Gastrocnemius medialis (tissue), 4 donors: ENCODE data around the gene ST6GALNAC6. TPM values are rescaled to one million over a fixed set of nuclear protein-coding genes. Genes with fewer than 3 reads are reported as not detected.

Experiments used
- ATAC-seq, 2 donors: fragments of 150-250 bp; one replicate each; pipeline ENCODE4 v1.9.1; 2016
- DNase-seq, 2 donors: peaks; one replicate each; pipeline ENCODE4 v3.0.0-alpha.2; 2019
- H3K27ac ChIP-seq, 4 donors: fragments of 200-600 bp; sonication (generic); 1 replicate in 1 of 4; 2 replicates in 3 of 4; pipeline ENCODE4 v1.5.1; 2016 to 2018; ENCODE audit warnings: mild to moderate bottlenecking in 2 of 4, moderate library complexity in 1 of 4
- H3K27me3 ChIP-seq, 3 donors: fragments of 200-600 bp; sonication (generic) in 2 of 3; 1 replicate in 1 of 3; 2 replicates in 2 of 3; pipeline versions ENCODE4 v1.5.1 to v1.6.0; 2016 to 2019; ENCODE audit warnings: mild to moderate bottlenecking in 1 of 3, moderate library complexity in 1 of 3
- H3K36me3 ChIP-seq, 2 donors: fragments of 200-600 bp; sonication (generic) in 1 of 2; one replicate each; pipeline ENCODE4 v1.5.1; 2017 to 2018
- H3K4me1 ChIP-seq, 2 donors: fragments of 200-600 bp; sonication (generic) in 1 of 2; one replicate each; pipeline ENCODE4 v1.5.1; 2016 to 2017; ENCODE audit warnings: mild to moderate bottlenecking in 2 of 2
- H3K4me3 ChIP-seq, 4 donors: fragments of 200-600 bp; sonication (generic) in 3 of 4; 1 replicate in 1 of 4; 2 replicates in 3 of 4; pipeline ENCODE4 v1.5.1; 2016 to 2019; ENCODE audit warnings: mild to moderate bottlenecking in 2 of 4
- H3K9me3 ChIP-seq, 3 donors: fragments of 200-600 bp; sonication (generic) in 2 of 3; 1 replicate in 1 of 3; 2 replicates in 2 of 3; pipeline ENCODE4 v1.5.1; 2016 to 2019
- POLR2A ChIP-seq, 2 donors: fragments of 450-650 bp; IDR thresholded peaks; one replicate each; pipeline ENCODE4 v1.6.1; 2017; ENCODE audit warnings: antibody characterized with exemption in 2 of 2, mild to moderate bottlenecking in 2 of 2, moderate library complexity in 2 of 2
- in situ Hi-C, 4 donors: fragments of 200-750 bp; cut with MboI; loops; one replicate each; pipeline versions ENCODE4 v1.15.0 to v1.8.0; 2017; ENCODE audit warnings: low sequenced_read_pairs in 4 of 4
- intact Hi-C: fragments of 100-400 bp; cut with DNase I; formaldehyde crosslinking; loops from one replicate; pipeline ENCODE4 v1.15.1; 2023; ENCODE audit warnings: low total_unique reads
- total RNA-seq, 4 donors: library from RNA; depleted of rRNA; stranded (reverse); fragments of >200 nt; gene quantifications; one replicate each; pipeline versions ENCODE4 v1.1.0 to v1.2.3, GENCODE V29; 2016
- TF ChIP-seq, protein P1 (sequence below), 5 experiments: fragments of 450-650 bp in 3 of 5; fragments of 200-600 bp in 2 of 5; sonication (generic) in 2 of 5; IDR thresholded peaks in 4 of 5; conservative IDR thresholded peaks in 1 of 5; 1 replicate in 4 of 5; 2 replicates in 1 of 5; pipeline ENCODE4 v1.5.1; 2016 to 2019; ENCODE audit warnings: antibody characterized with exemption in 5 of 5, mild to moderate bottlenecking in 3 of 5, moderate library complexity in 3 of 5

The ST6GALNAC6 gene
- total RNA-seq, 4 donors from 2014 or later, result 46.7 to 69.3 (median 56.9) TPM

DNA sequence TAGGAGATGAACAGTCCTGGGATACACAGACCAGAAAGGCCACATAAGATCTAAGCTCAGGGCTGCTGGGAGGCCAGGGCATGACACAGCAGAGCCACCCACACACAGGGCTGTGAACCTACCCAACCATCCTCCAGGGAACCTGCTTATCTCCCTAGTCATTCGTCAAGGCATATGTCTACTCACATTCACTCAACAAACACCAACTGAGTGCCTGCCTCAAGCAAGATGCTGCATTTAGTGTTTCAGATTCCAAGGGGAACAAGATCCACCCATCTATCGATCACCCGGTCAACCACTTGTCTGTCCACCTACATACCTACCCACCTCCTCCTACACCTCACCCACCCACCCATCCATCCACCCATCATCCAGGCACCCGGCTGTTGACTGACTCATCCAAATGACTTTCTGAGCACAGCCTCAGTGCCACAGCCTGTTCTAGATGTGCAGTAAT is 36.4 kb upstream of the ST6GALNAC6 start:
- Histone ChIP-seq H3K9me3 (no peaks in the 10 kb centered on the region), H3K36me3 (peaks cover 0 to 5% of the 10 kb centered on the region in 2 donors), H3K27ac (no peak overlapping the region), H3K4me1 (peaks cover 26 to 32% of the 10 kb centered on the region in 2 donors), H3K4me3 (no peak overlapping the region), H3K27me3 (peaks cover 0 to 5% (median 0%) of the 10 kb centered on the region in 3 donors)
- DNase-seq (no peak), ATAC-seq (no peak)
- intact Hi-C loops, result no loop called here
- TF ChIP-seq, protein P1, sequence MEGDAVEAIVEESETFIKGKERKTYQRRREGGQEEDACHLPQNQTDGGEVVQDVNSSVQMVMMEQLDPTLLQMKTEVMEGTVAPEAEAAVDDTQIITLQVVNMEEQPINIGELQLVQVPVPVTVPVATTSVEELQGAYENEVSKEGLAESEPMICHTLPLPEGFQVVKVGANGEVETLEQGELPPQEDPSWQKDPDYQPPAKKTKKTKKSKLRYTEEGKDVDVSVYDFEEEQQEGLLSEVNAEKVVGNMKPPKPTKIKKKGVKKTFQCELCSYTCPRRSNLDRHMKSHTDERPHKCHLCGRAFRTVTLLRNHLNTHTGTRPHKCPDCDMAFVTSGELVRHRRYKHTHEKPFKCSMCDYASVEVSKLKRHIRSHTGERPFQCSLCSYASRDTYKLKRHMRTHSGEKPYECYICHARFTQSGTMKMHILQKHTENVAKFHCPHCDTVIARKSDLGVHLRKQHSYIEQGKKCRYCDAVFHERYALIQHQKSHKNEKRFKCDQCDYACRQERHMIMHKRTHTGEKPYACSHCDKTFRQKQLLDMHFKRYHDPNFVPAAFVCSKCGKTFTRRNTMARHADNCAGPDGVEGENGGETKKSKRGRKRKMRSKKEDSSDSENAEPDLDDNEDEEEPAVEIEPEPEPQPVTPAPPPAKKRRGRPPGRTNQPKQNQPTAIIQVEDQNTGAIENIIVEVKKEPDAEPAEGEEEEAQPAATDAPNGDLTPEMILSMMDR (IDR thresholded peaks at IDR 0.05 in 4 of 5, conservative IDR thresholded peaks at IDR 0.05 in 1 of 5), result no peak
- no peak for TF ChIP-seq POLR2A (IDR thresholded peaks at IDR 0.05)
- in situ Hi-C loops, result loop anchor here in 1 of 4 donors (10.0 kb wide), 1 partner anchor 99 kb away; no protein-coding TSS in a partner anchor

DNA sequence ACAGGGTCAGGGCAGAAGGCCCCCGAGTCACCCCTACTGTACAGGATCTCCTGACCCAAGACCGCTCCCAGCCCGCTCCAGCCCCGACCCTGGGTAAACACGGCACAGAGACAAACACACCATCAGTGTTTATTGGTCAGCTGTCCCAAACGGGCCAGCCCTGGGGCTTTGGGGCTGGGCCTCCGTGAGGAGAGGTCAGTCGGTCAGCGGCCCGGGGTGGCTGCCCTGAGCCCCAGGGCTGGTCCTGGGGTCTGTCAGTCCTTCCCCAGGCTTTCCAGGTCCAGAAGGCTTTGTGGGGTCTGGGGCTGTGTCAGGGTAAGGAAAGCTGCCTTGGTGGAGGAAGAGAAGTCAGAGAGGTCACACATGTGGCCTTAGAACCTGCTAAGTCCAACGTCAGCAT is 35.6 kb upstream of the ST6GALNAC6 start:
- in situ Hi-C loops, result loop anchor here in 1 of 4 donors (10.0 kb wide), 1 partner anchor 100 kb away; no protein-coding TSS in a partner anchor
- Histone ChIP-seq H3K27me3 (peaks cover 0 to 12% (median 5%) of the 10 kb centered on the region in 3 donors), H3K27ac (no peak overlapping the region), H3K4me3 (no peak overlapping the region), H3K9me3 (no peaks in the 10 kb centered on the region), H3K4me1 (peaks cover 33 to 38% of the 10 kb centered on the region in 2 donors), H3K36me3 (peaks cover 0 to 5% of the 10 kb centered on the region in 2 donors)
- TF ChIP-seq, protein P1 (IDR thresholded peaks at IDR 0.05 in 4 of 5, conservative IDR thresholded peaks at IDR 0.05 in 1 of 5), result no peak
- no peak for TF ChIP-seq POLR2A (IDR thresholded peaks at IDR 0.05)
- DNase-seq (no peak), ATAC-seq (no peak)
- intact Hi-C loops, result no loop called here

DNA sequence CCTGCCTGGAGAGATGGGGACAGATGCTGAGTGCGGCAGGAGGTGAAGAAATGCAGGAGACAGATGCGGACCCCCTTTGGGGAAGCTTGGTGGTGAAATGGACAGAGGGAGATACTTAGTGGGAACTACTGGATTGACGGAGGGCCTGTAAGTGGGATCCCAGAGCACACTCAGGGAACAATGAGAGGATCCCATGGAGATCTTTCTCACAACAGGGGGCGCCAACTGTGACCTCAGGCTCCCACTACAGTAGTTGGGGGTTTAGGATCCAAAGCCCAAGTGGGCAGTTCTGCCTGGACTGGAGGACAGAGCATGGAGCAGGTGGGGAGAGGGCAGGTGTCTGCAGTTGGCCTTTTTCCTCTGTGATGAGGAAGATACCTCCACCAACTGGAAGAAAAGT is 34.8 kb upstream of the ST6GALNAC6 start:
- no peak for TF ChIP-seq POLR2A (IDR thresholded peaks at IDR 0.05)
- TF ChIP-seq, protein P1 (IDR thresholded peaks at IDR 0.05 in 4 of 5, conservative IDR thresholded peaks at IDR 0.05 in 1 of 5), result no peak
- Histone ChIP-seq H3K9me3 (no peaks in the 10 kb centered on the region), H3K4me3 (no peak overlapping the region), H3K27ac (no peak overlapping the region), H3K4me1 (peaks cover 33 to 35% of the 10 kb centered on the region in 2 donors), H3K27me3 (peaks cover 6 to 19% (median 13%) of the 10 kb centered on the region in 3 donors), H3K36me3 (peaks cover 0 to 5% of the 10 kb centered on the region in 2 donors)
- in situ Hi-C loops (loop anchor here in 1 of 4 donors (10.0 kb wide), 1 partner anchor 101 kb away; no protein-coding TSS in a partner anchor), intact Hi-C loops (no loop called here)
- DNase-seq (no peak), ATAC-seq (no peak)

DNA sequence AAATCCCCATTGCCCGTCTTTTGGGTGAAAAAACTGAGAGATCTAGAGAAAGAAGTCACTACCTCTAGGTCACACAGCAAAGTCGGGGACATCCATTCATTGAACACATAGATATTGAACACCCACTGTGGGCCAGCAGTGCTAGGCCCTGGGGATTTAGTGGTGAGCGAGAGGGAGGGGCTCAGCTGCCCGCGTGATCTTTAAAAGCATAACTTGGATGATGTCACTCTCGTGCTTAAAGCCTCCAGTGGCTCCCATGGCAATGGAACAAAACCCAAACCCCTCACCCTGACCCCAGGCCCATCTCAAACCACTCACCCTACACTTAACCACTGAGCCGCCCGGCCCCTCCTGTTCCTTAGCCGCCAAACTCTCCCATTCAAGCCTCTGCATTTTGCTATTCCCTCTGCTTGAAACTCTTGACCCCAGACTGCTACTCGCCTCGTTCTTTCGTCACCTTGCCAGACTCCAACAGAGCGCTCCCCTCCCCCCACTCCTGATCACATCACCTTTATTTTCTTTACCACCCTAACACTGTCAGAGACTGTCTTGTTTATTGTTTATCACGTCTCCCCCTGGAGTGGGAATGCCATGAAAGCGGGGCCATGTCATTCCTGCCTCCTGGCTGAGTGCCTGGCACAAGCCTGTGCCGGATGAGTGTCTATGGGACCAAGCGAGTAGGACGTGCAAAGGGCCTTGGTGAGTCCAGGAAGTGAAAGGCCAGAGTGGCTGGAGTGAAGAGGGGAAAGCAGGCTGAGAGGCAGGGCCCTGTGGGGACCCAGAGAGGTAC is 31.9 kb upstream of the ST6GALNAC6 start:
- in situ Hi-C loops (loop anchor here in 1 of 4 donors (10.0 kb wide), 1 partner anchor 104 kb away; no protein-coding TSS in a partner anchor), intact Hi-C loops (no loop called here)
- no peak for ATAC-seq
- H3K27me3 ChIP-seq, result peaks cover 26 to 47% (median 40%) of the 10 kb centered on the region in 3 donors
- H3K4me3 ChIP-seq, result peak overlapping the region; percentile 44 to 62 (median 56)
- no peak for DNase-seq
- H3K4me1 ChIP-seq, result peaks cover 16 to 26% of the 10 kb centered on the region in 2 donors
- H3K27ac ChIP-seq, result no peak overlapping the region
- peaks cover 0 to 4% of the 10 kb centered on the region in 2 donors for H3K36me3 ChIP-seq
- no peaks in the 10 kb centered on the region for H3K9me3 ChIP-seq
- TF ChIP-seq, protein P1 (IDR thresholded peaks at IDR 0.05 in 4 of 5, conservative IDR thresholded peaks at IDR 0.05 in 1 of 5), result no peak
- no peak for TF ChIP-seq POLR2A (IDR thresholded peaks at IDR 0.05)
